Smooth muscle cell (in vitro differentiated cells): ENCODE data around the gene GAB3. TPM values are rescaled to one million over a fixed set of nuclear protein-coding genes. Genes with fewer than 3 reads are reported as not detected.
A peak's percentile ranks its signal among the peaks of the same experiment; 100 is the strongest.

Experiments used
- DNase-seq: peaks from one replicate; lab custom pipeline; 2025; ENCODE audit not compliant: unreplicated experiment; lab: John Stamatoyannopoulos, UW
- H2AFZ ChIP-seq: fragments of 200-600 bp; sonication (generic); 2 replicates; pipeline ENCODE4 v1.6.0; 2016; ENCODE audit warnings: antibody characterized with exemption, low read depth, mild to moderate bottlenecking
- H3F3A ChIP-seq: fragments of 200-600 bp; sonication (generic); 2 replicates; pipeline ENCODE4 v1.6.0; 2017; ENCODE audit warnings: antibody characterized with exemption, low read depth
- H3K27ac ChIP-seq: fragments of 200-600 bp; sonication (generic); 2 replicates; pipeline ENCODE4 v1.5.1; 2016; ENCODE audit warnings: low read depth, mild to moderate bottlenecking
- H3K27me3 ChIP-seq: fragments of 200-600 bp; sonication (generic); 2 replicates; pipeline ENCODE4 v1.6.1; 2016; ENCODE audit warnings: low read depth, mild to moderate bottlenecking
- H3K36me3 ChIP-seq: fragments of 200-600 bp; sonication (generic); 2 replicates; pipeline ENCODE4 v1.5.1; 2016; ENCODE audit warnings: low read depth
- H3K4me1 ChIP-seq: fragments of 200-600 bp; sonication (generic); 2 replicates; pipeline ENCODE4 v1.5.1; 2016; ENCODE audit warnings: low read depth
- H3K4me2 ChIP-seq: fragments of 200-600 bp; sonication (generic); 2 replicates; pipeline ENCODE4 v1.6.0; 2016; ENCODE audit warnings: mild to moderate bottlenecking
- H3K4me3 ChIP-seq: fragments of 200-600 bp; sonication (generic); 2 replicates; pipeline ENCODE4 v1.5.1; 2016; ENCODE audit warnings: mild to moderate bottlenecking
- H3K79me2 ChIP-seq: fragments of 200-600 bp; sonication (generic); 2 replicates; pipeline ENCODE4 v1.6.0; 2016; ENCODE audit warnings: low read depth, mild to moderate bottlenecking
- H3K9ac ChIP-seq: fragments of 200-600 bp; sonication (generic); 2 replicates; pipeline ENCODE4 v1.6.0; 2016; ENCODE audit warnings: low read depth
- H3K9me3 ChIP-seq: fragments of 200-600 bp; sonication (generic); replicated peaks from 2 replicates; pipeline ENCODE4 v1.5.1; 2016; ENCODE audit warnings: low read depth
- H4K20me1 ChIP-seq: fragments of 200-600 bp; sonication (generic); 2 replicates; pipeline ENCODE4 v1.6.0; 2016; ENCODE audit warnings: low read depth
- WGBS: methylation state at CpG from one replicate; pipeline ENCODE4 v1.1.7; 2016; ENCODE audit warnings: low lambda C conversion rate; 5-methylcytosine and 5-hydroxymethylcytosine counted together
- polyA plus RNA-seq: library from polyadenylated mRNA; unstranded; fragments of >200 nt; fragmentation: Nextera tagmentation; extraction: Ambion mirVana; gene quantifications from 2 replicates; pipeline ENCODE4 v1.2.1, GENCODE V29; 2016
- total RNA-seq: library from RNA; depleted of rRNA; stranded (reverse); fragments of >200 nt; gene quantifications from 2 replicates; pipeline ENCODE4 v1.2.3, GENCODE V29; 2014
- TF ChIP-seq, protein P1 (sequence below): fragments of 200-600 bp; sonication (generic); IDR thresholded peaks from 2 replicates; pipeline ENCODE4 v1.5.1; 2017; ENCODE audit warnings: borderline replicate concordance, mild to moderate bottlenecking, antibody characterized with exemption; ENCODE audit not compliant: insufficient read depth, poor library complexity, severe bottlenecking

The GAB3 gene
- total and polyA plus RNA-seq, 2 experiments from 2014 or later = 0.39 to 0.72 TPM

DNA sequence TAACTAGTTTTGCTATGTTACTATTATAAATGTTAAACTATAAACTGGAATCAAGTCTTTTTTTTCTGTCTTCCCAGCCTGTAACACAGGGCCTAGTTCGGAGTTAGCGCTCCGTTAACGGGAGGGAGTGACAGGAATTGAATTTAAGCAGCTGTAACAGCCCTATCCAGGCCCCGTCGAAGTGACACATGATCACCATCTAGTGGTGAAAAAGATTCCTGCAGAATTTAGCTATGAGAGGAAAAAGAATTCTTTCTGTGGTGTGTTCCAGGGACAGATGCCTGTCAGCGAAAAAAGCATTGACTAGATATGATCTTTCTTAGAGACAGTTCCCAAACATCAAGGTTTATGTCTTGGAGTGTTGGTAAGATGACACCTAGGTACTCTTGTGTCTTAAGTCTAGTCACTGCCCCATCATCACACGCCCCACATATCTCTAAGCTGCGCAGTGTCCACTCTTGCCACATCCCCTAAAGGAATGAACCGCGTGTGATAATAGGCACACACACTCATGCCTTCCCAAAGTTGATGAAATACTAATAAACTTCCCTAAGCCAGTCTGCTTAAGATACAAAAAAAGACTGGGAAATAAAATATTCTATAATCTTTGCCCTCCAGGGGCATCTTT is 2.1 kb downstream of the GAB3 start:
- WGBS = 43% methylated on average over 11 of the region's 11 CpGs
- Histone ChIP-seq H3K9me3 (no peaks in the 10 kb centered on the region), H4K20me1 (no peaks in the 10 kb centered on the region), H3K4me1 (no peaks in the 10 kb centered on the region), H3K27ac (no peak overlapping the region), H3K79me2 (no peaks in the 10 kb centered on the region), H3K27me3 (peaks cover 14% of the 10 kb centered on the region), H3K9ac (no peak overlapping the region), H3K36me3 (no peaks in the 10 kb centered on the region), H3K4me2 (peak overlapping the region; percentile 16), H3F3A (no peaks in the 10 kb centered on the region), H3K4me3 (no peak overlapping the region), H2AFZ (no peak overlapping the region)
- TF ChIP-seq, protein P1, sequence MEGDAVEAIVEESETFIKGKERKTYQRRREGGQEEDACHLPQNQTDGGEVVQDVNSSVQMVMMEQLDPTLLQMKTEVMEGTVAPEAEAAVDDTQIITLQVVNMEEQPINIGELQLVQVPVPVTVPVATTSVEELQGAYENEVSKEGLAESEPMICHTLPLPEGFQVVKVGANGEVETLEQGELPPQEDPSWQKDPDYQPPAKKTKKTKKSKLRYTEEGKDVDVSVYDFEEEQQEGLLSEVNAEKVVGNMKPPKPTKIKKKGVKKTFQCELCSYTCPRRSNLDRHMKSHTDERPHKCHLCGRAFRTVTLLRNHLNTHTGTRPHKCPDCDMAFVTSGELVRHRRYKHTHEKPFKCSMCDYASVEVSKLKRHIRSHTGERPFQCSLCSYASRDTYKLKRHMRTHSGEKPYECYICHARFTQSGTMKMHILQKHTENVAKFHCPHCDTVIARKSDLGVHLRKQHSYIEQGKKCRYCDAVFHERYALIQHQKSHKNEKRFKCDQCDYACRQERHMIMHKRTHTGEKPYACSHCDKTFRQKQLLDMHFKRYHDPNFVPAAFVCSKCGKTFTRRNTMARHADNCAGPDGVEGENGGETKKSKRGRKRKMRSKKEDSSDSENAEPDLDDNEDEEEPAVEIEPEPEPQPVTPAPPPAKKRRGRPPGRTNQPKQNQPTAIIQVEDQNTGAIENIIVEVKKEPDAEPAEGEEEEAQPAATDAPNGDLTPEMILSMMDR = peak; percentile 70
- no peak for DNase-seq

DNA sequence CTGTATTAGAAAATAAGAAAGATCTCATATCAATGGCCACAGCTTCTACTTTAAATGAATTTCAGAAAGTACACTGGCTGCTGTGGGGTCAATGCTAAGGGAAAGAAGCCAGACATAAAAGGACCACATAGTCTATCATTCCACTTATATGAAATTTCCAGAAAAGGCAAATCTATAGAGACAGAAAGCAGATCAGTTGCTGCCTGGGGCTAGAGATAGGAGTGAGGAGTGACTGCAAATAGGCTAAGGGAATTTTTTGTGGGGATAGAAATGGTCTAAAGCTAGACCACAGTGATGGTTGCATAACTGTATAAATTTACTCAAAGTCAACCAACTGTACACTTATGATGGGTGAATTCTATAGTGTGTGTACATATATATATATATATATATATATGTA is 8.3 kb downstream of the GAB3 start:
- no peak for DNase-seq
- H3K79me2 ChIP-seq = no peaks in the 10 kb centered on the region
- H3K4me2 ChIP-seq = no peak overlapping the region
- H4K20me1 ChIP-seq = no peaks in the 10 kb centered on the region
- TF ChIP-seq, protein P1 = no peak
- H3K9me3 ChIP-seq = no peaks in the 10 kb centered on the region
- no peaks in the 10 kb centered on the region for H3K36me3 ChIP-seq
- no peak overlapping the region for H2AFZ ChIP-seq
- H3K9ac ChIP-seq = no peak overlapping the region
- H3K4me3 ChIP-seq = no peak overlapping the region
- no peaks in the 10 kb centered on the region for H3F3A ChIP-seq
- no peak overlapping the region for H3K27ac ChIP-seq
- H3K4me1 ChIP-seq = no peaks in the 10 kb centered on the region
- H3K27me3 ChIP-seq = no peaks in the 10 kb centered on the region

DNA sequence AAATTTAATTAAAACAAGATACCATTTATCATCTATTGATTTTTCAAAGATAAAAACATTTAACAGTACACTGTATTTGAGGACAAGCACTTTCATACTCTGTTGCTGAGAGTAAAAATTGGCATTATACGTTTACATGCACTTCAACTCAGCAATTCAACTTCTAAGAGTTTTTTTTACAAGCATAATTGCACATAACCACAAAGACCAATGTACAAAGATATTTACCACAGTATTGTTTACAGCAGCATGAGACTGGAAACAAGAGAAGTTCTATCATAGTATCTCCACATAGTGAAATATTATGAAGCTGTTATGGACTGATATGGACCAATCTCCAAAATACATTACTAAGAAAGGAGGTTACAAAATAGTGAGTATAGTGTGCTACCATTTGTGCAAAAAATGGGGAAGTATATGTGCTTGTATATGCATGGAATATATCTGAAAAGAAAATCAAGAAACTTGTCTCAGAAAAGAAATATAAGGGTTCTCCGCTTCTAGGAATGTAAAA is 10.9 kb downstream of the GAB3 start:
- H3K4me2 ChIP-seq = no peak overlapping the region
- no peaks in the 10 kb centered on the region for H3K36me3 ChIP-seq
- no peaks in the 10 kb centered on the region for H3K27me3 ChIP-seq
- no peak for DNase-seq
- H3K79me2 ChIP-seq = no peaks in the 10 kb centered on the region
- H3F3A ChIP-seq = no peaks in the 10 kb centered on the region
- H4K20me1 ChIP-seq = no peaks in the 10 kb centered on the region
- no peak overlapping the region for H3K27ac ChIP-seq
- no peaks in the 10 kb centered on the region for H3K4me1 ChIP-seq
- H2AFZ ChIP-seq = no peak overlapping the region
- no peak overlapping the region for H3K4me3 ChIP-seq
- 73% methylated on average over 2 of the region's 2 CpGs for WGBS
- TF ChIP-seq, protein P1 = no peak
- H3K9ac ChIP-seq = no peak overlapping the region
- H3K9me3 ChIP-seq = no peaks in the 10 kb centered on the region
